ENCODE results near the gene SRA1.
"Not testable (repeated sequence)": the region's sequence is repeated elsewhere in the genome, so short reads cannot be mapped to it uniquely, and the experiment has no call there.

SRA1 gene

GRCh38 chr5:140557136-140557805, at the start of gene SRA1:
SRA1 (minus strand) TSS chr5:140557473; CDS start chr5:140557452, 21 bp downstream.
- DNase-seq = peak; percentile 77

GRCh38 chr5:140607031-140607430, 49.8 kb upstream of the SRA1 start:
- no peak for DNase-seq

- DNase-seq = no peak
These were observed 48.6 kb upstream of the SRA1 start for GRCh38 chr5:140605879-140606278.

- no peak for DNase-seq
These were observed 46.5 kb upstream of the SRA1 start for GRCh38 chr5:140603734-140604133.

- not testable (repeated sequence) for DNase-seq
These were observed 46.1 kb upstream of the SRA1 start for GRCh38 chr5:140603446-140603698.

GRCh38 chr5:140602147-140602546, 44.9 kb upstream of the SRA1 start:
- DNase-seq = no peak

GRCh38 chr5:140600096-140600495, 42.8 kb upstream of the SRA1 start:
- DNase-seq = no peak

- no peak for DNase-seq
These were observed 41.6 kb upstream of the SRA1 start for GRCh38 chr5:140598836-140599235.

- no peak for DNase-seq
These were observed 39.1 kb upstream of the SRA1 start for GRCh38 chr5:140596321-140596741.

- DNase-seq = no peak
These were observed 38.4 kb upstream of the SRA1 start for GRCh38 chr5:140595538-140596300.

- no peak for DNase-seq
These were observed 36.9 kb upstream of the SRA1 start for GRCh38 chr5:140594169-140594568.

GRCh38 chr5:140593070-140593469, 35.8 kb upstream of the SRA1 start:
- not testable (repeated sequence) for DNase-seq

GRCh38 chr5:140591747-140592372, 34.6 kb upstream of the SRA1 start:
- DNase-seq = no peak

- DNase-seq = no peak
These were observed 33.6 kb upstream of the SRA1 start for GRCh38 chr5:140590861-140591260.

GRCh38 chr5:140588311-140589070, 31.2 kb upstream of the SRA1 start:
- no peak for DNase-seq

- no peak for DNase-seq
These were observed 30.2 kb upstream of the SRA1 start for GRCh38 chr5:140587495-140587894.

- DNase-seq = not testable (repeated sequence)
These were observed 22.0 kb upstream of the SRA1 start for GRCh38 chr5:140579188-140579747.

GRCh38 chr5:140576776-140577201, 19.5 kb upstream of the SRA1 start:
- no peak for DNase-seq

GRCh38 chr5:140575309-140575708, 18.0 kb upstream of the SRA1 start:
- no peak for DNase-seq

GRCh38 chr5:140574165-140574564, 16.9 kb upstream of the SRA1 start:
- no peak for DNase-seq

- no peak for DNase-seq
These were observed 16.4 kb upstream of the SRA1 start for GRCh38 chr5:140573683-140574082.

- no peak for DNase-seq
These were observed 13.8 kb upstream of the SRA1 start for GRCh38 chr5:140571105-140571504.

- no peak for DNase-seq
These were observed 13.2 kb upstream of the SRA1 start for GRCh38 chr5:140570488-140570887.

Data from NCI-H446 treated with DMSO at 0.1 percent for 48 hours (cell line).